Stimulated activated CD4-positive, alpha-beta T cell treated with anti-CD3 and anti-CD28 coated beads, Interleukin-1b, Interleukin-23, amount 100 ng/mL, for 48 hours (primary cell): ENCODE data around the gene SLC12A3.
A peak's percentile ranks its signal among the peaks of the same experiment; 100 is the strongest.
"Not testable (repeated sequence)": the region's sequence is repeated elsewhere in the genome, so short reads cannot be mapped to it uniquely, and the experiment has no call there.

ENCODE experiments used
- DNase-seq: peaks from one replicate; pipeline ENCODE4 v3.0.0-alpha.2; 2020

Gene SLC12A3

GRCh38 chr16:56869513-56870275 lies 4.7 kb downstream of the SLC12A3 start:
- peak; percentile 45 for DNase-seq

- no peak for DNase-seq
Observed at GRCh38 chr16:56870276-56870888, 5.4 kb downstream of the SLC12A3 start.

- peak; percentile 20 for DNase-seq
Observed at GRCh38 chr16:56871172-56871593, 6.2 kb downstream of the SLC12A3 start.

GRCh38 chr16:56872863-56873391 lies 7.9 kb downstream of the SLC12A3 start:
- DNase-seq: no peak

GRCh38 chr16:56874800-56875199 lies 9.8 kb downstream of the SLC12A3 start:
- DNase-seq: no peak

- no peak for DNase-seq
Observed at GRCh38 chr16:56876048-56876447, 11.0 kb downstream of the SLC12A3 start.

GRCh38 chr16:56877486-56878182 lies 12.6 kb downstream of the SLC12A3 start:
- DNase-seq: no peak

GRCh38 chr16:56878282-56878854 lies 13.4 kb downstream of the SLC12A3 start:
- no peak for DNase-seq

GRCh38 chr16:56879276-56879675 lies 14.3 kb downstream of the SLC12A3 start:
- no peak for DNase-seq

GRCh38 chr16:56880176-56880575 lies 15.2 kb downstream of the SLC12A3 start:
- DNase-seq: no peak

- no peak for DNase-seq
Observed at GRCh38 chr16:56880685-56881084, 15.7 kb downstream of the SLC12A3 start.

- no peak for DNase-seq
Observed at GRCh38 chr16:56882077-56882800, 17.2 kb downstream of the SLC12A3 start.

- no peak for DNase-seq
Observed at GRCh38 chr16:56883586-56883985, 18.6 kb downstream of the SLC12A3 start.

GRCh38 chr16:56884026-56884582 lies 19.1 kb downstream of the SLC12A3 start:
- DNase-seq: no peak

GRCh38 chr16:56884929-56885328 lies 19.9 kb downstream of the SLC12A3 start:
- DNase-seq: not testable (repeated sequence)

- DNase-seq: no peak
Observed at GRCh38 chr16:56885446-56886162, 20.6 kb downstream of the SLC12A3 start.

GRCh38 chr16:56886296-56886695 lies 21.3 kb downstream of the SLC12A3 start:
- no peak for DNase-seq

GRCh38 chr16:56886826-56887225 lies 21.8 kb downstream of the SLC12A3 start:
- no peak for DNase-seq

GRCh38 chr16:56888806-56889205 lies 23.8 kb downstream of the SLC12A3 start:
- DNase-seq: no peak

GRCh38 chr16:56889206-56889605 lies 24.2 kb downstream of the SLC12A3 start:
- DNase-seq: no peak

GRCh38 chr16:56891685-56892084 lies 26.7 kb downstream of the SLC12A3 start:
- DNase-seq: no peak

- DNase-seq: no peak
Observed at GRCh38 chr16:56892705-56893104, 27.7 kb downstream of the SLC12A3 start.
